ENCODE results near the gene UBE2E1.
"Not testable (repeated sequence)": the region's sequence is repeated elsewhere in the genome, so short reads cannot be mapped to it uniquely, and the experiment has no call there.

The UBE2E1 gene

DNA sequence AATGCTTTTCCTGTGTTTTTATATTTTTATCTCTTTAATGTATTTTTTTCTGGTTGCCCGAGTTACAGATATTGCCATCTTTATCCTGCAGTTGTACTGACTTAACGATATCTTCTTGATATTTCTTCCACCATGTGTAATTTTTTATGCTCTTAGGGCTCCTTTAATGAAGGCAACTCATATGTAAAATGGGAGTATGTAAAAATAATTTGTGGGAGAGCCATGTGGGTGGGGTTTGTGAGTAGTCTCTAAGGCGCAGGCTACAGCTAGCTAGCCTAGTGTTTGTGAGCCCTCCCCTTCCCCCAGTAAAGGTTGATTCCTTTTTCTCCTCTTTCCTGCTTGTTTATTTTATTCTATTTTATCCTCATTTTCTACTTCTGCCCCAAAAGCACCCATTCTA is 38.1 kb downstream of the UBE2E1 start:
- H3K27ac ChIP-seq (ENCODE audit: low read depth, low read length): no peak overlapping the region
- H3K36me3 ChIP-seq (ENCODE audit: control insufficient read depth, insufficient read depth, low read length): no peaks in the 10 kb centered on the region
- no peaks in the 10 kb centered on the region for H3K27me3 ChIP-seq (ENCODE audit: control insufficient read depth, insufficient read depth, low read length)
- no peak overlapping the region for H3K4me3 ChIP-seq (ENCODE audit: low read length)
- H3K4me1 ChIP-seq (ENCODE audit: control insufficient read depth, insufficient read depth, low read length): no peaks in the 10 kb centered on the region
- no peak overlapping the region for H3K9ac ChIP-seq (ENCODE audit: low read length)

GRCh38 chr3:23845326-23846216 is 39.8 kb downstream of the UBE2E1 start:
- Histone ChIP-seq H3K27me3 (ENCODE audit: control insufficient read depth, insufficient read depth, low read length) (no peaks in the 10 kb centered on the region), H3K36me3 (ENCODE audit: control insufficient read depth, insufficient read depth, low read length) (no peaks in the 10 kb centered on the region)

GRCh38 chr3:23849462-23849861 is 43.7 kb downstream of the UBE2E1 start:
- H3K27ac ChIP-seq (ENCODE audit: low read depth, low read length); H3K27me3 ChIP-seq (ENCODE audit: control insufficient read depth, insufficient read depth, low read length); H3K36me3 ChIP-seq (ENCODE audit: control insufficient read depth, insufficient read depth, low read length); H3K4me3 ChIP-seq (ENCODE audit: low read length); H3K9ac ChIP-seq (ENCODE audit: low read length); H3K4me1 ChIP-seq (ENCODE audit: control insufficient read depth, insufficient read depth, low read length): not testable (repeated sequence)

More at GRCh38 chr3:23845326-23846216, 39.8 kb downstream of the UBE2E1 start:
- Histone ChIP-seq H3K4me3 (ENCODE audit: low read length) (no peak overlapping the region), H3K4me1 (ENCODE audit: control insufficient read depth, insufficient read depth, low read length) (no peaks in the 10 kb centered on the region), H3K9ac (ENCODE audit: low read length) (no peak overlapping the region), H3K27ac (ENCODE audit: low read depth, low read length) (no peak overlapping the region)

DNA sequence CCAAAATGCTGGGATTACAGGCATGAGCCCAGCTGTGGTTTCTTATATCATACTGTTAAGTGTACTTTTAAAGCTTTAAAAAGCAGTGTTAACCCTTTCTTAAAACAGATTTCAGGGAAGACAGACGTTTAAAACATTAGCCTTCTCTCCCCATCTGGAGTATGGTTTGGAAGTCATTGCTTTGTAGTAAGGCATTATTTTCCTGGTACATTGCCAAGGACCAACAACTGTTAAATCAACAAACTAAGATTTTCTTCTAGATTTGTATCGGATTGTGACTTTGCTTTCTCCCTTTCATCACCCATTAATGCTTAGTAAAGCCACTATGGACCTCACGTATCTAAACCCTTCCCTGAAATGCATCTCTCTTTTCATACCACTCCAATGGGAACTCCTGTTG is 50.5 kb downstream of the UBE2E1 start:
- no peaks in the 10 kb centered on the region for H3K36me3 ChIP-seq (ENCODE audit: control insufficient read depth, insufficient read depth, low read length)
- H3K27ac ChIP-seq (ENCODE audit: low read depth, low read length): no peak overlapping the region
- H3K4me3 ChIP-seq (ENCODE audit: low read length): no peak overlapping the region
- H3K9ac ChIP-seq (ENCODE audit: low read length): no peak overlapping the region
- no peaks in the 10 kb centered on the region for H3K27me3 ChIP-seq (ENCODE audit: control insufficient read depth, insufficient read depth, low read length)
- peaks cover 9% of the 10 kb centered on the region for H3K4me1 ChIP-seq (ENCODE audit: control insufficient read depth, insufficient read depth, low read length)

DNA sequence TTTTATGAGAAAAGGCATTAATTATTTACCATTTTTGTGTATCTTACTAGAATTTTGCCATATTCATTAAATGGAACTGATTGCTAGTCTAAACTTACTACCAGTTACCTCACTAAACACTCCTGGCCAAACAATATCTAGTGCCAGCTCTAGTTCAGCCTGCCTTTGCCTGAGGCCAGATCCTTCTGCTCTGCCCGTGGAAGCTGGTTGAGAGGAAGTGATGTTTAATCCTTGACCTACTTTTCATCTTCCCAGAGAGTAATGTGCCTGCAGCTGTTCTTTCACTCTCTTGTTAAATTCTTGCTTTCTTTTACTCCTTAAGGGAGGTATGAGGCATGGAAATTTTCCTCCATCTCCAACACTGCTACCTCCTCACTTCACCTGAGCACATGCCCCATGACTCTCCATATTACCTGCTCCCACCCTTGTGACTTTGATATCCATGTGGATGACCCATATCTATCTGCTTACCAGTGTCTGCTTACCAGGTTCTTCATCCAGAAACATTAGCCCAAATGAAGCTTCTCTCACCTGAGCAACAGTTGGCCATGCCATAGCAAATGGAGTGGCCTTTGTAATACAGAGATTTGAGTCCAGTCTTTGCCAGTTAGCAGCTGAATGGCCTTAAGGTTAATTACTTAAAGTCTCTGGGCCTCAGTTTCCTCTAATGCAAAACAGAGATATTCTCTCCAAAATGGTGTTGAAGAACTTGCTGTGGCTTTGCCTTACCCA is 53.4 kb downstream of the UBE2E1 start:
- Histone ChIP-seq H3K27me3 (ENCODE audit: control insufficient read depth, insufficient read depth, low read length) (no peaks in the 10 kb centered on the region), H3K4me3 (ENCODE audit: low read length) (no peak overlapping the region), H3K36me3 (ENCODE audit: control insufficient read depth, insufficient read depth, low read length) (no peaks in the 10 kb centered on the region), H3K27ac (ENCODE audit: low read depth, low read length) (peak overlapping the region; percentile 21), H3K9ac (ENCODE audit: low read length) (no peak overlapping the region), H3K4me1 (ENCODE audit: control insufficient read depth, insufficient read depth, low read length) (peaks cover 9% of the 10 kb centered on the region)

DNA sequence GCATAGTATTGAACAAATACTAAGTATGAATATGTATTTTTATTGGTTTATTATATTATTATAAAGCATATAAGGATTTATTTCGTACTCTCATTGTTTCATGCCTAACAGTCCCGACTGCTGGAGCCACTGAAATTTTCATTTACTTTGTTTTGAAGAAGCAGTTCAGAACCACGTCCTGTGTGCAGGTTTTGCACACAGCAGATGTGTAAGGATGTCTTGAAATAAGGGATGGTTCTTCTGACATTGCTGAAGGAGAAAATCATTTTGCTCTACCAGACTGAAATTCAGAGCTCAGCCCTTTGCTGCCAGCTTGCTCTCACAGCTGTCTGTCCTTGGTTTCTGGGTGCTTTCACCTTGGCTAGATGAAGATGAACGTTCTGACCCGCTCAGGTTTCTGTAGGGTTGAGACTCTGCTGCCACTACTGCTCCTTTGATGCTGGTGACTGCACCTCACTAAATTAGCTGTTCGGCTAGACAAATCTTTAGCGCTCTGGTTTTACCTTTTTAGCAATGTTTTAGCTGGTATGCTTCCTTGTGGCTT is 54.2 kb downstream of the UBE2E1 start:
- no peak overlapping the region for H3K9ac ChIP-seq (ENCODE audit: low read length)
- H3K27ac ChIP-seq (ENCODE audit: low read depth, low read length): no peak overlapping the region
- H3K4me1 ChIP-seq (ENCODE audit: control insufficient read depth, insufficient read depth, low read length): peaks cover 9% of the 10 kb centered on the region
- no peaks in the 10 kb centered on the region for H3K36me3 ChIP-seq (ENCODE audit: control insufficient read depth, insufficient read depth, low read length)
- no peak overlapping the region for H3K4me3 ChIP-seq (ENCODE audit: low read length)
- H3K27me3 ChIP-seq (ENCODE audit: control insufficient read depth, insufficient read depth, low read length): no peaks in the 10 kb centered on the region

- no peak overlapping the region for H3K4me3 ChIP-seq (ENCODE audit: low read length)
- no peaks in the 10 kb centered on the region for H3K27me3 ChIP-seq (ENCODE audit: control insufficient read depth, insufficient read depth, low read length)
- H3K4me1 ChIP-seq (ENCODE audit: control insufficient read depth, insufficient read depth, low read length): peaks cover 27% of the 10 kb centered on the region
- no peak overlapping the region for H3K27ac ChIP-seq (ENCODE audit: low read depth, low read length)
- no peak overlapping the region for H3K9ac ChIP-seq (ENCODE audit: low read length)
- H3K36me3 ChIP-seq (ENCODE audit: control insufficient read depth, insufficient read depth, low read length): no peaks in the 10 kb centered on the region
Measured at GRCh38 chr3:23861689-23862088, 55.9 kb downstream of the UBE2E1 start.

DNA sequence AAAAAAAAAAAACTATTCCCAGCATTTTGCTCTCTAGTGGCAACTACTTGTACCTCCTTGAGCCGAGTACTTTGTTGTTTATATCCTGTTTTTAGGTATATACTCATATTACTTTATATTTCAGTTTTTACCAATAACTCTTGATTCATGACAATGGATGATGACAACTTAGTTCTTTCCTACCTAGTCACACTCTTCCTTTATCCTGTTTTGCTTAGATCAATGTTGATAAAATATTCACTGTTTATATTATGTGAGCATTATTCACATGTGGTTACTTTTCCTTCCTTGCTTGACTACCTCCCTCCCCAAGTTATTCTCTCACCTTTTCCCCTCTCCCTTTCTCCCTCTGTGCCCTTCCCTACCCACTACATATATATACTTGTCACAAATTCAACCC is 57.3 kb downstream of the UBE2E1 start:
- Histone ChIP-seq H3K27ac (ENCODE audit: low read depth, low read length) (no peak overlapping the region), H3K4me3 (ENCODE audit: low read length) (no peak overlapping the region), H3K9ac (ENCODE audit: low read length) (no peak overlapping the region), H3K4me1 (ENCODE audit: control insufficient read depth, insufficient read depth, low read length) (peaks cover 27% of the 10 kb centered on the region), H3K36me3 (ENCODE audit: control insufficient read depth, insufficient read depth, low read length) (no peaks in the 10 kb centered on the region), H3K27me3 (ENCODE audit: control insufficient read depth, insufficient read depth, low read length) (no peaks in the 10 kb centered on the region)

DNA sequence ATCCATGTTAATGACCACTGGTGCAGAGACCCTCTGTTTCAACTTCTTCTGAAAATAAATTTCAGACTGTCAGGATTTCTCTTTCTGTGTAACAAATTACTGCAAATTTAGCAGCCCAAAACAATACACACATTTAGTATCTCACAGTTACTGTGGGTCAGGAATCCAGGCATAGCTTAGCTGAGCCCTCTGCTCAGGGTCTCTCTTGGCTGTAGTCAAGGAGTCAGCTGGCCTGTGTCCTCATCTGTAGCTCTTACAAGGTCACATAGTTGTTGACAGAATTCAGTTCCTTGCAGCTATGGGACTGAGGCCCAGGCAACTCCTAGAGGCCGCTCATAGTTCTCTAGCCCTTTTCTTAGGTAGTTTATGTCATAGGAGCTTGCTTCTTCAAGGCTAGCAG is 59.2 kb downstream of the UBE2E1 start:
- Histone ChIP-seq H3K9ac (ENCODE audit: low read length) (no peak overlapping the region), H3K4me3 (ENCODE audit: low read length) (no peak overlapping the region), H3K4me1 (ENCODE audit: control insufficient read depth, insufficient read depth, low read length) (peaks cover 19% of the 10 kb centered on the region), H3K27me3 (ENCODE audit: control insufficient read depth, insufficient read depth, low read length) (no peaks in the 10 kb centered on the region), H3K27ac (ENCODE audit: low read depth, low read length) (no peak overlapping the region), H3K36me3 (ENCODE audit: control insufficient read depth, insufficient read depth, low read length) (no peaks in the 10 kb centered on the region)

- no peak overlapping the region for H3K9ac ChIP-seq (ENCODE audit: low read length)
- H3K27ac ChIP-seq (ENCODE audit: low read depth, low read length): no peak overlapping the region
- no peaks in the 10 kb centered on the region for H3K36me3 ChIP-seq (ENCODE audit: control insufficient read depth, insufficient read depth, low read length)
- no peaks in the 10 kb centered on the region for H3K27me3 ChIP-seq (ENCODE audit: control insufficient read depth, insufficient read depth, low read length)
- peaks cover 19% of the 10 kb centered on the region for H3K4me1 ChIP-seq (ENCODE audit: control insufficient read depth, insufficient read depth, low read length)
- H3K4me3 ChIP-seq (ENCODE audit: low read length): no peak overlapping the region
Measured at GRCh38 chr3:23865595-23866396, 60.0 kb downstream of the UBE2E1 start.

DNA sequence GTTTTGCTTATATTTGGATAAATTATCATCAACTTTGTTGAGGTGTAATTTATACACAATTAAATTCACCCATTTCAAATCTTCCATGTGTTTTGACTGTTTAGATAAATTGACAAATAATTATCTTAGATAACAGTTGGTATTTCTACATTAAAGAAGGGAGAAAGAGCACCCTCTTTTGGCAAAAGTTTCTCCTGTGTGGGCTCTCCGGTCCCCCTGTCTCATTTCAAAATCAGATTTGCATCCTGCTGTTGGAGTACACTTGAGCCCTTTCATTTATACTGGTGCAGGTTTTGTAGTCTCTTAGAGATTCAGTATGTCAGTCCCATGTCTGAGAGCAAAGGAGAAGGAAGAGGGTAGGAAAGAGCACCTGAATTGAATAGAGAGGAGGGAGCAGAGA is 61.6 kb downstream of the UBE2E1 start:
- H3K4me1 ChIP-seq (ENCODE audit: control insufficient read depth, insufficient read depth, low read length): peaks cover 19% of the 10 kb centered on the region
- no peaks in the 10 kb centered on the region for H3K36me3 ChIP-seq (ENCODE audit: control insufficient read depth, insufficient read depth, low read length)
- no peak overlapping the region for H3K9ac ChIP-seq (ENCODE audit: low read length)
- no peak overlapping the region for H3K4me3 ChIP-seq (ENCODE audit: low read length)
- H3K27me3 ChIP-seq (ENCODE audit: control insufficient read depth, insufficient read depth, low read length): no peaks in the 10 kb centered on the region
- H3K27ac ChIP-seq (ENCODE audit: low read depth, low read length): no peak overlapping the region

GRCh38 chr3:23867838-23868237 is 62.1 kb downstream of the UBE2E1 start:
- Histone ChIP-seq H3K4me3 (ENCODE audit: low read length) (no peak overlapping the region), H3K9ac (ENCODE audit: low read length) (no peak overlapping the region), H3K27ac (ENCODE audit: low read depth, low read length) (no peak overlapping the region), H3K27me3 (ENCODE audit: control insufficient read depth, insufficient read depth, low read length) (no peaks in the 10 kb centered on the region), H3K36me3 (ENCODE audit: control insufficient read depth, insufficient read depth, low read length) (no peaks in the 10 kb centered on the region), H3K4me1 (ENCODE audit: control insufficient read depth, insufficient read depth, low read length) (peaks cover 19% of the 10 kb centered on the region)

All from rectal smooth muscle tissue (tissue), 1 donor.